CD4-positive, alpha-beta T cell treated with Interleukin-6 for 4 hours (primary cell): ENCODE results near the gene CCDC158.
"Not testable (repeated sequence)": the region's sequence is repeated elsewhere in the genome, so short reads cannot be mapped to it uniquely, and the experiment has no call there.

ENCODE experiments used
- DNase-seq: peaks from one replicate; pipeline ENCODE4 v3.0.0-alpha.2; 2020; ENCODE audit warnings: mixed read lengths

CCDC158 gene

GRCh38 chr4:76420762-76421581, at the start of gene CCDC158:
Gene CCDC158, minus strand, starts transcription at chr4:76421141. Its CDS starts 17,934 bp downstream, at chr4:76403207.
- peak; percentile 10 for DNase-seq

- no peak for DNase-seq
These were observed 49.6 kb upstream of the CCDC158 start for GRCh38 chr4:76470532-76470931.

GRCh38 chr4:76470064-76470463, 49.1 kb upstream of the CCDC158 start:
- DNase-seq = no peak

GRCh38 chr4:76463568-76463967, 42.6 kb upstream of the CCDC158 start:
- no peak for DNase-seq

DNA sequence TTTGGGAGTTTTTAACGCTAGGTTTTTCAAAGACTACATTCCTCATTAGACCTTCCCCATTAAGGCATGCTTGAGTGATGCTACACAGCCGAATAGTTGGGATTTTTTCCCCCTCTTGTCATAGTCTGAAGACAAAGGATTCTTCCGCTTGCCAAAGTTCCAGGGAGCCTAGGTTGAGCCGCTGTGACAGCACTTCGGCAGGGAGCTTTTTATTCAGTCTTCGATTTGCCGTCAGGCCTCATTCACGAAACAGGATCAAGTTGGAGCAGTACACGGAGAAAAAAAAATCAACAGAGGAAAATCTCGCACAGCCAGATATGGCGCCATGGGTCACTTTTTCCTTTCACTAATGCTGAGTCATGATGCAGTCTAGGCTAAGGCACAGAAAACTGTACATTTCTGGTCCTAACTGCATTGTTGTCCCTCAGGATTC, 38.4 kb upstream of the CCDC158 start:
- no peak for DNase-seq

DNA sequence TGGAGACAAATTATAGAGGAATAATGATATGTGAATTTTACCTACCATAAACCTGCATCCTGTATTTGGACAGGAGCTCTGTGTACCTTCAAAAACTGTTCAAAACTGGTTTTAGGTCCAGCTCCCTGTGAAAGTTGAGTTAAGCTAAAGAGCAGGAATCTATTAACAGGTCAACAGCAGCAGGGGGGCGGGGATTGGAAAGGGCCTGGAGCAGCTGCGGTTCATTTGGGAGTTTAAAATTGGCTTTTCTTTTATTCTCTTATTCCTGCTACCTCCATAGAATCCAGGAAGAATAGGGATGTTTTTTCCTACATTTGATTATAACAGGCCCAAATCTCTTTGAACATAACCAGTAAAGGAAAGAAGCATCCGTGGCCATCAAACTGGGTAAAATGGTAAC, 37.9 kb upstream of the CCDC158 start:
- no peak for DNase-seq

- no peak for DNase-seq
These were observed 37.4 kb upstream of the CCDC158 start for GRCh38 chr4:76458297-76458696.

GRCh38 chr4:76457885-76458284, 36.9 kb upstream of the CCDC158 start:
- no peak for DNase-seq

DNA sequence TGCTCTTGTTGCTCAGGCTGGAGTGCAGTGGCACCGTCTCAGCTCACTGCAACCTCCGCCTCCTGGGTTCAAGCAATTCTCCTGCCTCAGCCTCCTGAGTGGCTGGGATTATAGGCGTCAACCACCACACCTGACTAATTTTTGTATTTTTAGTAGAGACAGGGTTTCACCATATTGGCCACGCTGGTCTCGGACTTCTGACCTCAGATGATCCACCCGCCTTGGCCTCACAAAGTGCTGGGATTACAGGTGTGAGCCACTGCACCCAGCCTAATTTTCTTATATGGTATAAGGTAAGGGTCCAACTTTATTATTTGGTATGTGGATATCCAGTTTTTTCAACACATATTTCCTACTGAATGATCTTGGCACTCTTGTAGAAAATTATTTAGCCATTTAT, 33.1 kb upstream of the CCDC158 start:
- not testable (repeated sequence) for DNase-seq

DNA sequence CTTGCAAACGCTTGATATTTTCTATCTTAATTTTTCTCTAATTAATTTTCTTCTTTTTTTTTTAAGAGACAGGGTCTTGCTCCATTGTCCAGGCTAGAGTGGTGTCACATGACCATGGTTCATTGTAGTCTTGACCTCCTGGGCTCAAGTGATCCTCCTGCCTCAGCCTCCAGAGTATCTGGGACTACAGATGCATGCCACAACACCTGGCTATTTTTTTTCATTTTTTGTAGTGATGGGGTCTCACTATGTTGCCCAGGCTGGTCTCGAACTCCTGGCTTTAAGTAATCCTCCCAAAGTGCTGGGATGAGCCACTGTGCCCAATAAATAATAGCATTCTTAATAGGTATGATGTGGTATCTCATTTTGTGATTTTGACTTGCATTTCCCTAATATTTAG, 32.3 kb upstream of the CCDC158 start:
- no peak for DNase-seq

DNA sequence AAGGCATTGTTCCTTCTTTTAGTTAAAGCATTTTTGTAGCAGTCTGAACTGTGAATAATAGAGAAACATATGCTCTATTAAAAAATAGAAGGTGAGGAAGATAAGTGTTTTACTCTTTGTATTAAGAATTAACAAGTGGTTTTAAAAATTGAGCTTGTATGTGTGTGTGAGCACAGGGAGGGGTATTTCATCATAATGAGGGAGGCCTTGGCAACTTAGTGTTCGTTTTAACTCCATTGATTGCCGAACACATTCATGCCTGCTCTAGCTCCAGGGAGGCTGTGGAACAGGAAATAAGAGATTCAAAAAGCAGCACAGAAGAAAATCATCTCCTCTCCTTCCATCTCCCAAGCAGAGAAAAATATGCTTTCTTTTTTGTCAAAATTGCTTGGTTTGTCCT, 28.9 kb upstream of the CCDC158 start:
- no peak for DNase-seq

- DNase-seq = no peak
These were observed 28.4 kb upstream of the CCDC158 start for GRCh38 chr4:76449362-76449767.

- no peak for DNase-seq
These were observed 27.3 kb upstream of the CCDC158 start for GRCh38 chr4:76448211-76448610.

DNA sequence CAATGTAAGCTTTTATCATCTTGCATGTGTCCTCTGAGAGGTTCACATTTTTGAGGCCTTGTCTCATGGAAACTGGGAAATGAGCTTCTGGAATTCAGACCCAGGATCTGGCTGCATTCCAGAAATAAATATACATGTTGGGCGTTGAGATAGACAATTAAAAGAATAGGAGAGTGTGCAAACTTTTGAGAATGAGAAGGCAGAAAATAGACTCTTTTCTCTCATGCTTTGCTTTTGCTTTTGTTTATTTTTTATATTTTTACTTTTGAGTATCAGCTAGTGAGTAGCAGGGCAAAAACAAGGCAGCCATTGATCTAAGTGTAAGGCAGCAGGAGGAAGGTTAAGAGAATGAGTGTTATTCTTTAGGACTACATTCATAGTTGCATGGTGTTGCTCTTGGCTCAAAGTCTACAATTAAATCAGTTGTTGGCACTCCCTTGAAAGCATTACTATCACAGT, 26.5 kb upstream of the CCDC158 start:
- no peak for DNase-seq

DNA sequence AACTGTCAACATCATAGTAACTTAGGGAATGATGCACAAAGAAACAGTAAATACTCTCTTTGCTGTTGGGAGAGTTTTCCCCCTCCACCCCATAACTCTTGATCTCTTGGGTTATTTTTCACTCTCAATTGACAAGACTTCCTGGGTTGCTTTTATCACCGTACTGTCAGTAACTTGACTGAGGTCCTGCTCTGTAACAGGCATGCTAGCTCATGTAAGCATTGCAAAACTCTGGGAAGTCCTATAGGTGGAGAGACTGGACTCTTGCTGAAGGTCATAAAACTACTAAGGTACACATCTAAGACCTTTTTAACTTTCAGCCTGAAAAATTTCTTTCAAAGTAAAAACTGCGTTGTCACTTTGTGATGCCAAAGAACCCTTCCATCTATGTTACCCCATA, 25.0 kb upstream of the CCDC158 start:
- no peak for DNase-seq

DNA sequence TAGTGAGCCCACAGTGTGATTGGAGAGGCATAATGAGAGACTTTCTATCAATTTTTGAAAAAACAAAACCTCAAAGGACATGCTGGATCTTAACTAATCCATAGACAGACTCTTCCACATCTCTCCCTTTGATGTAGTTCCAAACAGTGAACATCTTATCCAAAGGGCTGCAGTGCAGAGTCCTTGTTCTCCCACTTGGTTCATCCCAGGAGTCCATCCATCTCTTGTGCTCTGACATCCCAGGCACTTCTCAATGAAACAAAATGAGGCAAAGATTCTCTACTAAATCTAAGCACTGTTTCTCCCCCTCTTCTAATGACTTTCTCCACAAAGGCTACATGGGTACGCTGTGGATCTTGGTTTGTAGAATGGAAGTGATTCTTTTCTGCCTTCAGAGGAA, 22.4 kb upstream of the CCDC158 start:
- no peak for DNase-seq

DNA sequence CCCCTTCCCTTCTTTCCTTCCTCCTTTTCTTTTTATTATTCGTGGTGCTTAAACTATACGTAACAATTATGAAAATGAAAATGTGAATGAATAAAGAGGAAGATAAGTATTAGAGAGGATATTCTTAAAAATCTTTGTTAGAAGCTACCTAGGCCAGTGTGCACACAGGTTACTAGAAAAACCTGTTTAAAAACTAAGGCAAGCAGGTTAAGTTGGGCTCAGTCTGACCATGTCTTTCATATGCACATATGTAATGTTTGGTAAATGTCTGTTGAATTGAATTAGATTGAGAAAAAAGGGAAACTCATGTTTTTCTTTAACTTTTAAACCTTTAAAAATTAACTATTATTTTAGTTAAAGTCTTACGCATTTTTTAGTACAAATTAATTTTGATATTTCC, 21.9 kb upstream of the CCDC158 start:
- DNase-seq = no peak

DNA sequence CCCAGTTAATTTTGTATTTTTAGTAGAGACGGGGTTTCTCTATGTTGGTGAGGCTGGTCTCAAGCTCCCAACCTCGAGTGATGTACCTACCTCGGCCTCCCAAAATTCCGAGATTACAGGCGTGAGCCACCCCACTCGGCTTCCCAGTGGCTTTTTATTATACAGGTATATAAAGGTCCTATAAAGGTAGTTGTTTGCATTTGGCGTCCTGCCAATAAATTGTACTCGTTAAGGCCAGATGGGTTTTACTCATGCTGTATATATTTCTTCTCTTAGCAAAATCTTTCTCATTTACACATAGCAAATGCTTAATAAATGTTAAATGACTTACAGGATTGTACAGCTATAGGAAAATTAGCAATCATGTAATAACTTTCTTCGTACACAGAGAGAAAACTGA, 20.9 kb upstream of the CCDC158 start:
- no peak for DNase-seq

GRCh38 chr4:76439491-76439890, 18.6 kb upstream of the CCDC158 start:
- DNase-seq = no peak

- no peak for DNase-seq
These were observed 14.8 kb upstream of the CCDC158 start for GRCh38 chr4:76435528-76436319.

GRCh38 chr4:76434901-76435527, 14.1 kb upstream of the CCDC158 start, which contains the start of gene SHROOM3:
Gene SHROOM3, plus strand, starts transcription at chr4:76435229. Its CDS starts 824 bp downstream, at chr4:76436053.
- DNase-seq = no peak

- DNase-seq = no peak
These were observed 9.8 kb upstream of the CCDC158 start for GRCh38 chr4:76430519-76431388.
